NCI-H2171 (cell line): ENCODE results near the gene ZBED2.
"Not testable (repeated sequence)": the region's sequence is repeated elsewhere in the genome, so short reads cannot be mapped to it uniquely, and the experiment has no call there.

Experiments used
- DNase-seq: peaks from one replicate; lab custom pipeline; 2025; lab: John Stamatoyannopoulos, UW

Gene ZBED2, protein sequence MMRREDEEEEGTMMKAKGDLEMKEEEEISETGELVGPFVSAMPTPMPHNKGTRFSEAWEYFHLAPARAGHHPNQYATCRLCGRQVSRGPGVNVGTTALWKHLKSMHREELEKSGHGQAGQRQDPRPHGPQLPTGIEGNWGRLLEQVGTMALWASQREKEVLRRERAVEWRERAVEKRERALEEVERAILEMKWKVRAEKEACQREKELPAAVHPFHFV

DNA sequence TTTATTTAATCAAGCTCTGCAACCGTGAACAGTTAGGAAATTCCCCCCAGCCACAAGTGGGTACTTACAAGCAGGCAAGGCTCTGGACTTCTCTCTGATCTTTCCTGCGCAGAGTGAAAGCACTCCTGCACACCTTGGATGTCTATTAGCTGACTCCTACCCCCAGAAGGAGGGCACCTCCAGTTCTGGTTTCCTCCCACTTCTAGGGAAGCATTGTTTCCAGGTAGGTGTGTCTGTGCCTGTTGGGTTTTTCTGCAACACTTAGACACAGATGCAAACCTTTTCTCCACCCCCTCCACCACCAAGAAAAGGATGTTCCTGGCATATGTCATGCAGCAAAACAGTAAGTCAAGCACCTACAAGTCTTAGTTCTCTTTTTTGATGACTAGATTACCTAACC is at the start of gene ZBED2:
Gene ZBED2 (minus strand): TSS at position 115 of the 400 bp plus-strand sequence. CDS start 1,145 bp downstream, outside the sequence.
- DNase-seq, result no peak

DNA sequence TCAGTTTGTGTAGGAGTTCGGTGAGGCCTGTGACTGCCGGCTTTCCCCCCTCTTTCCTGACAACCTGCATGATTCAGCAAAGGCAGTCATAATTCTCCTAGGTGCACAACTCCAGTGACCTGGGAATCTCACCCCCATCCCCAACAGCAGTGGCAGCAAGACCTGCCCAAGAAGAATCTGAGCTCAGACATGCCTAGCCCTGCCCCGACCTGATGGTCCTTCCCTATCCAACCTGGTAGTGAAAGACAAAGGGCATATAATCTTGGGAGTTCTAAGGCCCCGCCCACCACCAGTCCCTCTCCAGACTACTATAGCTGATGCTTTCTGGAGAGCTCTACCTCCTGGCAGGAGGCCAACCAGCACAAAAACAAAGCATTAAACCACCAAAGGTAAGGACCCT is 44.2 kb upstream of the ZBED2 start:
- DNase-seq, result no peak

DNA sequence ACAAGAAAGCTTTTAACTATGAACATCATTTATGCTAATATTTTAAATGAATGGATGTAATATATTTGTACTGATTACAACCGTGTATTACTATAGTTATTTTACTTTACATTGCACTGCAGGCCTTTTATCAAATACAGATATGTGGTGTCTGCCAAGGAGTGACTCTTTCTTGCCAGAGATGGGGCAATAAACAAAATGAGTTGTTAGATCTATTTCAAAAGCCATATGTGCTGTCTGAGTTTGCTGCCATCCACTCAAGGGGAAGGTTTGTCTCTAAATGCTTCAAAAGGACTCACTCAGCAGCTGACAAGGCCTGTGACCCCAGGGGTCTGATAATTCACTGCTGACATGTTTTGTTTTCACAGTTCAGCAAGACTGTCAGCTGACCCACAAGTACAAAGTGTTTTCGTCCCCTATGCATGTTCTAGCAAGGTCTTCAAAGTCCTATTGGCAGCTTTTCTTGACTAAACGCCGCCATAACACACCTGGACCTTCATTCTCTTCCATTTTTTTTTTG is 41.3 kb upstream of the ZBED2 start:
- DNase-seq, result no peak

DNA sequence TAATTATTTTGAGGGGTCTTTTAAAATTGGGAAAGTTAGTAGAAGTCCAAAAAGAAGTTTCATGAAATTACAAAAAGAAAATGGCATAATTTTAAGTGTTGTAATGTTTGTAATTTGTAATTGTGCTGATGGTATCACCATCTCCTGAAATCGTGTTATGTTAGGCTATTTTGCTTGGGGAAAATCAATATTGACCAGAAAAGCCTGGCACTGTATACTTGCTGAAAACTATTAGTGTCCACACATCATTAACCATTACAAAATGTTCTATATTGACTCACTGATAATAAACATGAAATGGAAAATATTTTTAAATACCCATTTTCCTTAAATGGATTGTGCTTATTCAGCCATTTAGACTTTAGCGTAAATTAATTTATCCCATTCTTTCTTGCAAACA is 40.3 kb upstream of the ZBED2 start:
- DNase-seq, result no peak

DNA sequence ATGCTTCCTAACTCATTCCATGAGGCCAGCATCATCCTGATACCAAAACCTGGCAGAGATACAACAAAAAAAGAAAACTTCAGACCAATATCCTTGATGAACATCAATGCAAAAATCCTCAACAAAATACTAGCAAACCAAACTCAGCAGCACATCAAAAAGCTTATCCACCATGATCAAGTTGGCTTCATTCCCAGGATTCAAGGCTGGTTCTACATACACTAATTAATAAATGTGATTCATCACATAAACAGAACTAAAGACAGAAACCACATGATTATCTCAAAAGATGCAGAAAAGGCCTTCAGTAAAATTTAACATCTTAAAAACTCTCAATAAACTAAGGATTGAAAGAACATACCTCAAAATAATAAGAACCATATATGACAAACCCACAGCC is 35.5 kb upstream of the ZBED2 start:
- not testable (repeated sequence) for DNase-seq

DNA sequence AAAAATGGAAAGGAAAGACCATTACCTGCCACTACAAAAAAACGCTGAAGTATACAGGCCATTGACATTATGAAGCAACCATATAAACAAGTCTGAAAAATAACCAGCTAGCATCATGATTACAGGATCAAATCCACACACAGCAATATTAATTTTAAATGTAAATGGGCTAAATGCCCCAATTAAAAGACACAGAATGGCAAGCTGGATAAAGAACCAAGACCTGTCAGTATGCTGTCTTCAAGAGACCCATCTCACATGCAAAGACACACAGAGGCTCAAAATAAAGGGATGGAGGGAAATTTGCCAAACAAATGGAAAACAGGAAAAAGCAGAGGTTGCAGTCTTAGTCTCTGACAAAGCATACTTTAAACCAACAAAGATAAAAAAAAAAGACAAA is 33.9 kb upstream of the ZBED2 start:
- not testable (repeated sequence) for DNase-seq

DNA sequence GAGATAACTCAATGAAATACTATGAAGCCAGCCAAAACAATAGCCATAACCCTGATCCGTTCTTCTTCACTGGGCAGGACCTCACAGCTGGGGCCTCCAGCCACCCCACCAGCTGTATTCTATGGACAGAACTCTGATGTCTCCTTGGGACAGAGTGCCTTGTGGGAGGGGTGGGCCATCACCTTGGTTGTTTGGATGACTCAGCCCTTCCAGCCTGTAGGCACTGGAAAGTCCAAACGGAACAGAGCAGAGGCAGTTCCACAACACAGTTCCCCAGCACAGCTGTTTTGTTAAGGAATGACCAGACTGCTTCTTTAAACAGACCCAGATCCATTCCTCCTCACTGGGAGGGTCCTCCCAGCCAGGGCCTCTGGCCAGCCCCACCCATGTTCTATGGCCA is 31.9 kb upstream of the ZBED2 start:
- no peak for DNase-seq

DNA sequence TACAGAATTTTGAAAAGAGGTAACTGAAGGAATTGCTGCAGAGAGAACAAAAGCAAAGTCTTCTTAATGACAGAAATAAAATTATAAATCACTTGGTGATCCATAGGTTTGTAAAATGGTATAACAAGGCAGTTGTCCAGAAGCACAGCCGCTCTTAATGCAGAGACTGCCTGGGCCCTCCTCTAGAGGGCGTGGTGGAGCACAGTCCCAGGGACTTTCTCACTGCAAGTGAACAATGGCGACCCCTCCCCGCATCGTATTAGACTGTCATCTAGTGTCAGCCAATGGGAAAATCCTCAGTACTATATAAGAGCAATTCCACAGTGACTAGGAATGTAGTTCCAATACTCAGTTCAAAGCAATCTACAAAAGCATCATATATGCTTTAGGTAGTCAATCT is 26.4 kb upstream of the ZBED2 start:
- no peak for DNase-seq

DNA sequence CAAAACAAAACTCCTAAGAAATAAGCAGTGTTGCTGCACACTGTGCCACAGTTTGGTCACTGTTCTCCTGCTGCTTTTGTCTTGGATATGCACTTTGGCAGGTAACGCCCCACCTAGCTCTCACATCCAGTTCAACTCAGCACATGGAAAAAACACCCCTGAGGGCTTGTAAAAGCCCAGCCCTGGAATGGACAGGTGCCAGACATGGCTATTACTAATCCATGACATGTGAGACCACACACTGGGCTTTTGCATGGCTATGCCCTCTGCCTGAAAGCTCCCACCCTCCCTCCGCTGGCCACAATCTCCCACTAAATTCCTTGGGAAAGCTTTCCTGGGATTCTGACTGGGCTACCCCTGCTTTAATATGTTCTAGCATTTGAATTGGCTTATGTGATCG is 24.7 kb upstream of the ZBED2 start:
- DNase-seq, result no peak

DNA sequence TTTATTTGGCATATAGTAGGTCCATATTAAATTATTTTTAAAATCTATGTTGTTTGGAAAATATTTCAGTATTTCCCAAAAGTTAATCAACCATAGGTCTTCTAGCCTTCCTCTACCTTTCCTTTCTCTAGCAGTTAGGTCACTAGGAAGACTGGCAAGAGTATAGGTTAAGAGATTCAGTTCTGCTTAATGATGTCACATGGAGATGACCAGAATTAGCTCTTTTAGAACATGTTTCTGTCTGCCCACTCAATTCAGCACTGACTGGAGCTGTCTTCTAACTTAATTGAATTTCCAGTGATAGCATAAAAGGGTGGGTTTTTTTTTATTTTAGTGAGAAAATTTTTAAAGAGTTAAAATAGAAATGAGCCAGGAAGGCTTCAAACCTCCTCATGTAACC is 23.8 kb upstream of the ZBED2 start:
- DNase-seq, result no peak

DNA sequence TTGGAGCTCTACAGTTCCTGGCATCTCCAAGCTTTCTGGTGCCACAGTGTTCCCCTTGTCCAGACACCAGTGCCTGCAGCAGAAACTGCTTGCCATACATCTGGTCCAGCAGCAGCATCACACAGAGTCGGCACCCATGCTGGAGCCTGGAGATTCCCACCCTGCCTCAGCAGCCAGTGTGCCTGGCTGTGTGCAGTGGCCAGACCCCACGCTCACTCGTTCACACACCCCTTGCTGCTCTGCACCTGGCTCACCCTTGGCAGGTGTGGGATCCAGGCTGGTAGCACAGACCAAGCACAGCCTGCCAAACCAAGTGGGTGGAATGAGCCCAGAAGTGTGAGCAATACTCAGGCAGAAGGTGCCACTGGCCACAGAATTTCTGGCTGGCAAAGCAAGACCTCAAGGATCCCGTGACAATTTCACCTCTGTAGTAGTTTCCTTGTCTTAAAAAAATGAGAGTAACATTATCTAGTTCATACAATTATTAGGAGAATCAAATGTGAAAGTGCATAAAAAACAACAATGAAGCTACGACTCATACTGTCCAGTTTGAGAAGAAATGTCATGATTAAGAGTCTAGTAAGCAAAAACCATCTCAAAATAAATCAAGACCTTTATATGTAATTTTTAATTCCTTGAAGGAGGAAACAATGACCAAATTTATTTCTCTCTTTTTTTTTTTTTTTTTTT is 22.9 kb upstream of the ZBED2 start:
- no peak for DNase-seq

DNA sequence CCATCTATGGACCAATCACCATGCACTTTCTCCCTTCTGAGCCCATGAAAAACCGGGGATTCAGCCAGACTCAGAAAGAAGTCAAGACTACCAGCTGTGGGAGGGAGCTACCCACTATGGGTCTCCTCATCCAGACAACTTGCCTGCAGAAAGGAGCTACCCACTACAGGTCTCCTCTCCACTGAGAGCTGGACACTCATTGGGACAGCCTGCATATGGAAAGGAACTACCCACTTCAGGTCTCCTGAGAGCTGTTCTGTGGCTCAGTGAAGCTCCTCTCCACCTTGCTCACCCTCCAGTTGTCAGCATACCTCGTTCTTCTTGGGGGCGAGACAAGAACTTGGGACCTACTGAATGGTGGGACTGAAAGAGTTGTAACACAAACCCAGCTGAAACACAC is 22.3 kb upstream of the ZBED2 start:
- no peak for DNase-seq

DNA sequence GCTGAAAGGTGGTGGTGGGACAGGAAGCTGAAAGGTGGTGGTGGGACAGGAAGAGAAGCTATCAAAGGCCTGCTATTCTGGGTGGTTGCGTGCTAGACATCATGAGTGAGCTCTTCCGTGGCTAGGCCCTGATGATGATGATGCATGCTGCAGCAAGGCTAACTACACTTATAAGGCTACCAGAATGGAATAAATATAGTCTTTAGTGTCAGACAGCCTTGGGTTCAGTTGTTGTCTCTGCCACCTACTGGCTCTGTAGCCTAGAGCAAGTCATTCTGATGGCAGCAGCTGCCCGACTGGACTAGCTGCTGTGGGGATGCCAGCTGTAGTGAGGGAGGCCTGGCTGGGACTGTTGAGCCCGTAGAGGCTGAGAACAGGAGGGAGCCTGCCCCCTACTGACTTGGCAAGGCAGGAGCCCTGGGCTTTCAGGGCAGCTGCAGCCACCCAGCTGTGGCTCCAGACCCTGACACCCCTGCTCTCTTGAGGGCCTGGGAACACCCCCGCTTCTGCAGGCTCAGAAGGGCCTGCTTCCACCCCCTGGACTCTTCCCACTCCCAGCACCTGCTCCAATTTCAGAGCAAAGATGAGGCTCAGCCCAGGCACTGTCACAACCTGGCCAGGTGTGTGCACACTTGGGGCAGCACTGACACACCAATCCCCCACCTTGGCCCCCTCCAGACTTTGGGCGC is 21.4 kb upstream of the ZBED2 start:
- DNase-seq, result no peak

DNA sequence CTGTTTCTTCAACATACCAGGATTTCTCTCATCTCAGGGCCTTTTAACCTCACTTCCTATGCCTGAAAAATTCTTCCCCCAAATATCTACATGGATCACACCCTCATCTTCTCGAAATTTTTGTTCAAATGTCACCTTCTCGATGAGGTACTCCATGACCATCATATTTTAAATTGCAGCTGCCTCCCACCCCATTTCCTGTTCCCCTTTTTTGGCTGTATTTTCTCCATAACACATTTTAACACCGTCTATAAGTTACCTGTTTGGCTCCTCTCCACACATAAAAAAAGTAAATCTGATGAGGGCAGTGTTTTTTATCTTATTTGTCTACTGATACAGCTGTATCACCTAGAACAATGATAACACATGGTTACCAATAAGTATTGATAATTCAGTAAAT is 20.7 kb upstream of the ZBED2 start:
- no peak for DNase-seq

DNA sequence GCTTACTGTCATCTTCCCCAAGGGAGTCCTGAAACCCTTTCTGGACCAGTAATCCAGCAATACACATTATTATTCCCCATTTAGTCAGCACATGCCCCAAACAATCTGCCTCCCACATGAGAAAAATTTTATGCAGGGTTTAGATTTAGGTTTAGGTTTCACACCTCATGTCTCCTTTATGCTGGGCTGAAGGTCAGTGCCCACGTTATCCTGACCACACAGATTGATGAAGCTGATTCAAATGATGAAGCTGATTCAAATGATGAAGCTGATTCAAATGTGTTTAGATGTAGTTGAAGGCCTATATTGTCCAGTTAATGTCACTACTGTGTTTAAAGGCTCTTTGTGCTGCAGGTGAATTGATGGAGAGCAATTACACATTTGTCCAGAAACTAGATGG is 18.1 kb upstream of the ZBED2 start:
- no peak for DNase-seq

DNA sequence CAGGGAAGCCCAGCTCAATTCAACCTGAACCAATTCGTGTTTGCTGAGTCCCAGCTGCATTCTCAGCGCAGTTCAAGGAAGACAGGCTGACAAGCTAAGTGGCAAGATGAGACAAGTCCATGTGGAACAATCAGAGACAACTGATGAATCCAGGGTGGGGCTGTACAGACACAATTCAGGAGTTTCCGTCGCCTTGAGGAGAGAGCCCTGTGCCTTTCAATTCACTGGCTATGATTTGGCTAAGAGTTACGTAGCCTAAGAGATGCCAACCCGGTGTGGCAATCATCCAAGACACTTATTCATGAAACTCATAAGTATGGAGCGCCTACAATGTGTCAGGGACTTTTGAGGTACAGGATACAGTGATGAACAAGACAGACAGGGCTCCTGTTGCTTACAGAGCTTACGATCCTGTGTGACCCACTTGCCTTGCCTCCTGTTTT is 15.5 kb upstream of the ZBED2 start:
- DNase-seq, result peak; percentile 20

DNA sequence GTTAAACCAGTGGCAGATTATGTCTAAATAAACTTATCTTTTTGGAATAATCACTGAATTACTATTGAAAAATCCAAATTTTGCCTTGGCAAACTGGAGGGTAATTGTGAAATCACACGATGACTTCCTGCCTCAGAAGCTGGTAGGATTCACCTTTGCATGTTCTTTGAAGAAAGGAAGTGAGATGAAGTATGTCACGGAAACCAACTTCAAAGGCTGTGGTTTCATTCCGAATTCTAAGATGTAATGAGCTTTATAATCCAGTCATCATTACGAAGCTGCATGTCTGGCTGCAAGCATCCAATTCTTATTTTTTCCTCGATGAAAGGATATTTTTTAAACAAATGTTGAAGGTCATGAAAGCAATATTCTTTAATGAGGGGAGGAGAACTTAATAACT is 15.0 kb upstream of the ZBED2 start:
- no peak for DNase-seq

DNA sequence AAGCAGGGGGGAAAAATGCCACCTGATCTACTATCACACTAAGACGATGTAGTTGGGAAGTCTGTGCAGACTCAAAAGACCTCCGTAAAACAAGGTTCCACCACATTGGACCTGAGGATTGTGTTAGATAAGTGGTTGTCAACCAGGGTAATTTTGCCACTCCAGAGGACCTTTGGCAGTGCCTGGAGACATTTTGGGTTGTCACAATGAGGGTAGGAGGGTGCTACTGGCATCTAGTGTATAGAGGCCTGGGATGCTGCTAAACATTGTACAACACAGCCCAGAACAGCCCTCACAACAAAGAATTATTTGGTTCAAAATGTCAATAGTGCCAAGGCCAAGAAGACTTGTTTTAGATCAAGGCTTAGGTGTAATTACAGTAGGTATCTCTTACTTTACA is 14.6 kb upstream of the ZBED2 start:
- DNase-seq, result no peak

DNA sequence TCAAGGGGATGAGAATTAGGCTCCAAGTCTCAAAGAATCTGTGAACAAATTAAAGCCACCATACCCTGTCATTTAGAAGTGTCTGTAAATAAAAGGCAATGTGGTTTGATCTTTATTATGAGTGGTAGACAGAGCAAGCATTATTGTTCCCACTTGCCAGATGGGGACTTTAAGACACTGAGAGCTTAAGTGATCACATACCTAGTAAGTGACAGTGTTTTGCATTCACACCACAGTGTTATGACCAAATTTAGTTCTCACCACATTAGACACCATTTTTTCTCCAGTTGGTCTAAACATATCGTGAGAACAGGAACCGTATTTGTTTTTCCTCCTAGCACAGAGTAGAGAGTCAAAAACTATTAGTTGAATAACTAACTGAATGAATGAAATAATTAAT is 13.2 kb upstream of the ZBED2 start:
- DNase-seq, result no peak

DNA sequence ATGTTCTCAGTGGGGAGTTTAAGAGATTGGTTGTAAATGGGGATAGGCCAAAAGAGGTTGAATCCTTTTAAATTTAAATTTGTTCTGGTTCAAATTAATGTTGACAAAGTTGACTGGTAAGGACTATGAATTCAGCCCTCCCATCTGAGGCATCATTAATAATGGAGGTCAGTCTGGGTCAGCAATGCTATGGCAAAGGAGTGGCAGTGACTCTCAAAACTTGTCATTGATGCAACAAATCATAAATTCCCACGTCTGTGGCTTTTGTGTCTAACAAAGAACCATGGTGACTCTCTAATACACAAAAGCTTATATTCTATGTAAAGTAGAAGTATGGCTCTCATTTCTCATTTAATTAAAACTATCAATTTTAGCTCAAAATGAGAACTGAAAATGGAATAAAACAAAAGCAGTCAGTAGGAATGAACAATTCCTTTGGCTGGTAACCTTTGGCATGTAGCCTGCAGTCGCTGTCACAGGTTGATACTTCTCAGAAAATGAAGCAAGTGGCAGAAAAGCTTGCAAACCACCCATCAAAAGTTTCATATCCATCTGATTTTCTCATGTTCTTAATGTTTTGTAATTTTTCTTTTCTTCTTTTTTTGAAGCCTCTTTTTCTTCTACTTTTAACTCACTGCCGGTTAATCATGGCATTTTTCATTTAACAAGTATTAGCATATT is 12.2 kb upstream of the ZBED2 start:
- DNase-seq, result no peak

DNA sequence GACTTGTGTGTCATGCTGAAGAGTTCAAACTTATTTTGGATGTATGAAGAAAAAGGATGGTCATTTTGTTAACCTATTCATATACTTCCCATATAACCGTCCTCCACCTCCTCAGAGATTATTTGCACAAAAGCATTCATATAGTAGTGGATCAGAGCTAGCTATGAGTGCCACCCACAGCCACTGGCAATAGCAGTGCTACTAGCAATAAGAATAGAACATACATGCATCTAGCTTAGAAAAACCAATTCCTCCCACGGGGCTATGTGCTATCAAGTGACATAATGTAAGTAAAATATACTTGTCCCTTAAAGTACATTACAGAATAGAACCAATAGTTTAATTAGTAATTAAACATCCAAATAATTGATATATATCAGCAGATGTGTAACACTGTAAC is 10.3 kb upstream of the ZBED2 start:
- DNase-seq, result no peak

DNA sequence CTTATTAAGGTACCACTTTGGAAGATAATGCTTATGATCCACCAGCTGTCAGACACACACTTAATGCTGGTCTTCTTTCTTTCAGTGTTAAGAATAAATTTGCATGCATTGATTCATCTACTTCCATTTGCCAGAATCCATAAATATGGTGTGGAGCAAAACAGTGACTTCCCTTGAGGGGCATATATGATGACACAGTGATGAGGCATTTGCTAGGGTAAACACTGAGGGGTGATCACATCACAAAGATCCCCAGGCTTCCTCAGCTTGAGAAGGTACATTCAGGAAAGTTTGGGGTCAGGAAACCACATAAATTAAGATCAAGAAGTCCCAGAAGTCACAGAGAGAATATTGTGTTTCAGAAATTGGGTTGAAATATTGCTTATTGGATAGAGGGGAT is 9.9 kb upstream of the ZBED2 start:
- DNase-seq, result no peak

DNA sequence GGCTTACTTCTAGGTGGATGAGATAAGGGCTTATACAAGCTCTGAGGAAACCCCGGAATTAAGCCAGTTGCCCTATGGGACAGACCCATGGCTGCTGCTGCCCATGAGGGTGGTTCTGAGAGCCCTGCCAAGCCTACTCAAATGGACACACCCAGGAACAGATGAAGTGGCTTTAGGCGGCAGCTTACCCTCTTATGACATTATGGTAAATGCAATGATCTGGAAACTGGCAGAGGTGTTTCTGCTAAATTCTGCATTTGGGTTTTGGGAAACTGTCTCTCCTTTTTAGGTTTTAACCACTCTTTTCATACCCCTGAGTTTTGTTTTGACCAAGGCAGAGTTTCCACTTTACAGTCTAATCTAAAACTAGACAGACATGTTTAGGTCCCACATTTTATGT is 9.0 kb upstream of the ZBED2 start:
- DNase-seq, result no peak
